ENCODE data around the gene NCR1.

DNA sequence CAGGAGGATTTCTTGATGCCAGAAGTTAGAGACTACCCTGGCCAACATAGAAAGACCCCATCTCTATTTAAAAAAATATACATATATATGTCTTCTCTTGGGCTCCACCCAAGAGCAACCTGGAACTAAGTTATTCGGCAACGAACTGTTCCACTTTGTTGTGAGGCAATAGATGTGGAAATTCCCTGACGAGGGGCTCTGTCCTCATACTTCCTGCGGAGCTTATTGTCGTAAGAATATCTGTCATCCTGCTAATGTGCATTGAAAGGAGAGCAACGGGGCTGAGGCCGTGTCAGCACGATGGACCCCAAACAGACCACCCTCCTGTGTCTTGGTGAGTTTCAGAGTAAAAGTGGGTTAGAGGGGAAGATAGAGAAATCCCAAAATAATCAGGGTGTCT, 32.0 kb upstream of the NCR1 start, which contains the start of gene FCAR:
- TF ChIP-seq, protein P1, sequence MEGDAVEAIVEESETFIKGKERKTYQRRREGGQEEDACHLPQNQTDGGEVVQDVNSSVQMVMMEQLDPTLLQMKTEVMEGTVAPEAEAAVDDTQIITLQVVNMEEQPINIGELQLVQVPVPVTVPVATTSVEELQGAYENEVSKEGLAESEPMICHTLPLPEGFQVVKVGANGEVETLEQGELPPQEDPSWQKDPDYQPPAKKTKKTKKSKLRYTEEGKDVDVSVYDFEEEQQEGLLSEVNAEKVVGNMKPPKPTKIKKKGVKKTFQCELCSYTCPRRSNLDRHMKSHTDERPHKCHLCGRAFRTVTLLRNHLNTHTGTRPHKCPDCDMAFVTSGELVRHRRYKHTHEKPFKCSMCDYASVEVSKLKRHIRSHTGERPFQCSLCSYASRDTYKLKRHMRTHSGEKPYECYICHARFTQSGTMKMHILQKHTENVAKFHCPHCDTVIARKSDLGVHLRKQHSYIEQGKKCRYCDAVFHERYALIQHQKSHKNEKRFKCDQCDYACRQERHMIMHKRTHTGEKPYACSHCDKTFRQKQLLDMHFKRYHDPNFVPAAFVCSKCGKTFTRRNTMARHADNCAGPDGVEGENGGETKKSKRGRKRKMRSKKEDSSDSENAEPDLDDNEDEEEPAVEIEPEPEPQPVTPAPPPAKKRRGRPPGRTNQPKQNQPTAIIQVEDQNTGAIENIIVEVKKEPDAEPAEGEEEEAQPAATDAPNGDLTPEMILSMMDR (IDR thresholded peaks at IDR 0.05; ENCODE audit: insufficient read depth, low read length, poor library complexity, severe bottlenecking), result no peak
- TF ChIP-seq EZH2phosphoT487 (conservative IDR thresholded peaks at IDR 0.05; ENCODE audit: low read length), result no peak

All from SU-DHL-6 (cell line).